ENCODE data around the gene SARNP. TPM values are rescaled to one million over a fixed set of nuclear protein-coding genes. Genes with fewer than 3 reads are reported as not detected.

The SARNP gene
- total RNA-seq, 1 donor = 94.6 TPM

DNA sequence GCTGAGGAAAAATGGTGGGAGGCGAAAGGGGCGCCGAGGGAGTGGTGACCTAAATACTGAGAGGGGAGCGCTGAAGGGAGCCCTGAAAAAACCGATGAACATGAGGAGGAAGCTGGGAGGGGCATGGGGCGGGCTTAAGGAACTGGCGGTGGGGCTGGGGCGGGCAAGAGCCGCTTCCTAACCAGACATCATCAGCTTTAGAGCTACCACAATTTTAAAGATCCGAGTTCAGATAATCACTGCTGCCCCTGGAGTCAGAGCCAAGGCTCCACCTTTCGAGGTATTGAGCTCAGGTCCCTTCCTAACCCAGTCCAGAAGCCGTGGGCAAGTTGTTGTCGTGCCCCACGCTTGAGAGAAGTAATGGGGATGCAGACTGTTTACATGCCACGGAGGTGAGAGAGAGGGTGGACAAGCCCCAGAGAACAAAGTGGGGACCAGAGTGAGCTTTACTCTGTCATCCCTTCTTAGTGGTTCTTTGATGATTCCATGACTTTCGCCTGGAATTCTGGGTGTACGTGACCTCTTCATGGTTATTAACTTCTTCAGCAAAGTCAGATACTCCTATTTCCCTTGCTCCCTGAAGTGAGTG is 710 bp upstream of the SARNP start:
- no peak for DNase-seq (ENCODE audit: low read depth)
- peak overlapping the region; percentile 75 for H3K4me3 ChIP-seq (ENCODE audit: low read depth, low read length)
- TF ChIP-seq, protein P1, sequence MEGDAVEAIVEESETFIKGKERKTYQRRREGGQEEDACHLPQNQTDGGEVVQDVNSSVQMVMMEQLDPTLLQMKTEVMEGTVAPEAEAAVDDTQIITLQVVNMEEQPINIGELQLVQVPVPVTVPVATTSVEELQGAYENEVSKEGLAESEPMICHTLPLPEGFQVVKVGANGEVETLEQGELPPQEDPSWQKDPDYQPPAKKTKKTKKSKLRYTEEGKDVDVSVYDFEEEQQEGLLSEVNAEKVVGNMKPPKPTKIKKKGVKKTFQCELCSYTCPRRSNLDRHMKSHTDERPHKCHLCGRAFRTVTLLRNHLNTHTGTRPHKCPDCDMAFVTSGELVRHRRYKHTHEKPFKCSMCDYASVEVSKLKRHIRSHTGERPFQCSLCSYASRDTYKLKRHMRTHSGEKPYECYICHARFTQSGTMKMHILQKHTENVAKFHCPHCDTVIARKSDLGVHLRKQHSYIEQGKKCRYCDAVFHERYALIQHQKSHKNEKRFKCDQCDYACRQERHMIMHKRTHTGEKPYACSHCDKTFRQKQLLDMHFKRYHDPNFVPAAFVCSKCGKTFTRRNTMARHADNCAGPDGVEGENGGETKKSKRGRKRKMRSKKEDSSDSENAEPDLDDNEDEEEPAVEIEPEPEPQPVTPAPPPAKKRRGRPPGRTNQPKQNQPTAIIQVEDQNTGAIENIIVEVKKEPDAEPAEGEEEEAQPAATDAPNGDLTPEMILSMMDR (IDR thresholded peaks at IDR 0.05; ENCODE audit: insufficient read depth, low read depth, low read length) = no peak

DNA sequence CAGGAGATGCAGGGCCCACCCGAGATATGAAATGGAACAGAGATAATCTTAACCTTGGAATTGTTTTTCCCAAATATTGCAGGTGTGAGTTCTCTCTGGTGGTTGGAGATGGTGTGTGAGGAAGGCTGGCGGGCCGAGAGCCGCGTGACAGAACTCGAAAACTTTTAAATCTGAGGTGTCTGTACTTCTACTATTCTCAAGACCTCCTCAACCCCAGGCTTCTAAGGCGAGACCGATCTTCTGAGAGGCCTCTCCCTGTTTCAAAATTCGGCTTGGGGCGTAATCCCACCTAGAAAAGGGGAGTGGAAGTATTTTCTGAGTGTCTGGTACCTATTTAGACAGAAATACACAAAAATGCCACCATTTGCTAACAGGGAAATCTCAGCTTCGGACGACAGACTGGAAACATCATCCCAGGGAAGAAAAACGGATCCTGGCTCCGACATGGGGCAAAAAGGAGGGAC is 611 bp downstream of the SARNP start:
- DNase-seq (ENCODE audit: low read depth) = peak; percentile 50
- peak overlapping the region; percentile 75 for H3K4me3 ChIP-seq (ENCODE audit: low read depth, low read length)
- TF ChIP-seq, protein P1 (IDR thresholded peaks at IDR 0.05; ENCODE audit: insufficient read depth, low read depth, low read length) = no peak

DNA sequence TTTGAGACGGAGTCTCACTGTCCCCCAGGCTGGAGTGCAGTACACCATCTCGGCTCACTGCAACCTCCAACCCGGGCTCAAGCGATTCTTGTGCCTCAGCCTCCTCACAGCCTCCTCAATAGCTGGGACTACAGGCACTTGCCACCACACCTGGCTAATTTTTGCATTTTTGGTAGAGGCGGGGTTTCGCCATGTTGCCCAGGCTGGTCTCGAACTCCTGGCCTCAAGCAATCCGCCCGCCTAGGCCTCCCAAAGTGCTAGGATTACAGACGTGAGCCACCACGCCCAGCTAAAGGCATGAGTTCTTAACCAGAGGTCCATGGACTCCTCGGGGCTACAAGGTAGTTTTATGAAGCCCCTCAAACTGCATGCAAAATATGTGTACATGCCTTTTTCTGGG is 2.1 kb downstream of the SARNP start:
- H3K4me3 ChIP-seq (ENCODE audit: low read depth, low read length) = peak overlapping the region; percentile 75
- TF ChIP-seq, protein P1 (IDR thresholded peaks at IDR 0.05; ENCODE audit: insufficient read depth, low read depth, low read length) = no peak
- no peak for DNase-seq (ENCODE audit: low read depth)

DNA sequence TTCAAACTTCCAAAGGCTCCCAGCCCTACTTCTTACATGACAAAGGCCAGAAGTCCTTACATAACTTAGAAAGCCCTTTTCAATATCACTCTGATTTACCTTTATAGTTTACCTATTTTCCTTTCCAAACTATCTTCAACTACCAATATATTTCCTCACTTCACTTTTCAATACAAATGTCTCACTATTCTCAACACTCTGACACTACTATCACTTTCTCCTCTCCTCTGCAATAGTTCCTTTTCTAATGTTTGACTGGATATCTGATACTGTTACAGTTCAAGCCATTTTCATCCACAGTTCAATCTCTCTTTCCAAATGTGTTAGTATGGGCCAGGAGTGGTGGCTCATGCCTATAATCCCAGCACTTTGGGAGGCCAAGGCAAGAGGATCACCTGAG is 3.3 kb downstream of the SARNP start:
- H3K4me3 ChIP-seq (ENCODE audit: low read depth, low read length) = no peak overlapping the region
- no peak for DNase-seq (ENCODE audit: low read depth)
- TF ChIP-seq, protein P1 (IDR thresholded peaks at IDR 0.05; ENCODE audit: insufficient read depth, low read depth, low read length) = no peak

DNA sequence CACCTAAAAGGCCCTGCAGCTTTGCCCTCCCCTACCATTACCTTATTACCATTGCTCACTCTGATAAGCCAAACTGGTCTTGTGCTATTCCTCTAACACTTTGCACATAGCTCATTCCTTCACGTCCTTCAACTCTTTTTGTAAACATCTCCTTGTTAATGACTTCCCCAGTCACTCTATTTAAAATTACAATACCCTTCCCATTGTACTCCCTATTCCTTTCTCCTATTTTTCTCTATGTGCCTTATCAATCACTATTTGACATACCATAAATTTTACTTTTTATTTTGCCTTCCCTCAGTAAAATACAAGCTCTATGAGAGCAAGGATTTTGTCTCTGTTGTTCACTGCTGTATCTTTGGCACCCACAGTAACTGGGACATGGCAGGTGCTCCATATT is 5.4 kb downstream of the SARNP start:
- no peak overlapping the region for H3K4me3 ChIP-seq (ENCODE audit: low read depth, low read length)
- TF ChIP-seq, protein P1 (IDR thresholded peaks at IDR 0.05; ENCODE audit: insufficient read depth, low read depth, low read length) = no peak
- DNase-seq (ENCODE audit: low read depth) = no peak

DNA sequence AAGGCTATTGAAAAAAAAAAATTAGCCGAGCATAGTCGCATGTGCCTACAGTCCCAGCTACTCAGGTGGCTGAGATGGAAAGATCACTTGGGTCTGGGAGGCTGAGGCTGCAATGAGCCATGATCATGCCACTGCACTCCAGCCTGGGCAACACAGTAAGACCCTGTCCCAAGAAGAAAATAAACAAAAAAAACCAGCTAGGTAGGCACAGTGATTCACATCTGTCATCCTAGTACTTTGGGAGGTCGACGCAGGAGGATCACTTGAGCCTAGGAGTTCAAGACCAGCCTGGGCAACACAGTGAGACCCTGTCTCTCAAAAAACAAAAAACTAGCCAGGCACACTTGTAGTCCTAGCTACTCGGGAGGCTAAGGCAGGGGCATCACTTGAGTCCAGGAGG is 8.2 kb downstream of the SARNP start:
- no peak overlapping the region for H3K4me3 ChIP-seq (ENCODE audit: low read depth, low read length)
- TF ChIP-seq, protein P1 (IDR thresholded peaks at IDR 0.05; ENCODE audit: insufficient read depth, low read depth, low read length) = no peak
- no peak for DNase-seq (ENCODE audit: low read depth)

DNA sequence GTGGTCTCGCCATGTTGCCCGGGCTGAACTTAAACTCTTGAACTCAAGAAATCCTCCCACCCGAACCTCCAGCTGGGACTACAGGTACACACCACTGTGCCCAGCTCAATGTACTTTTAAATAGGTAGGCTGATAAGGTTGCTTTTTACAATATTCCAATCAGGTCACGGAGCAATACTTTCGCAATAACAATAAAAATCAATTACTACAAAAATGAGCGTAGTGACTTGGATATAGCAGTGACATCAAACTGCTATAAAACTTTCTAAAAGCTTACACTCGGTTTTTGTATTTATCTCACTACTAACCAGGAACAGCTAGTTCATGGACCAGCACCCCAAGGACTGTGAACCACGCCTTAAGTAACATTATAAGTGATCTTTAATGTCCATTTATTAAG is 10.5 kb downstream of the SARNP start:
- TF ChIP-seq, protein P1 (IDR thresholded peaks at IDR 0.05; ENCODE audit: insufficient read depth, low read depth, low read length) = no peak
- no peak for DNase-seq (ENCODE audit: low read depth)
- H3K4me3 ChIP-seq (ENCODE audit: low read depth, low read length) = no peak overlapping the region
